K562 (cell line): ENCODE results near the gene TUBGCP6. TPM values are rescaled to one million over a fixed set of nuclear protein-coding genes. Genes with fewer than 3 reads are reported as not detected.

Experiments
- ATAC-seq: fragments of 200-7000 bp; cut with Tn5 transposase; 3 replicates; pipeline ENCODE4 v1.9.1; 2020; ENCODE audit warnings: moderate library complexity
- BruUV-seq: library from RNA; stranded (reverse); fragments of 400-500 nt; replicated peaks from 2 replicates; lab custom pipeline; 2021; lab: Mats Ljungman, UMichigan
- CTCF ChIA-PET: fragments of 300-600 bp; formaldehyde crosslinking; extraction: SDS; loops from one replicate; lab custom pipeline; 2021; ENCODE audit warnings: low intra/inter-chr PET ratio; lab: Yijun Ruan, JAX
- POLR2A ChIA-PET: fragments of 300-600, 350-650 bp; sonication (Branson Sonifier 250); formaldehyde crosslinking; extraction: SDS; loops from one replicate; lab custom pipeline; 2021; ENCODE audit warnings: antibody characterized with exemption, inconsistent platforms; lab: Yijun Ruan, JAX
- DNase-seq, 4 experiments: peaks; one replicate each; pipeline versions ENCODE4 v3.0.0 to v3.0.0-alpha.2; 2011 to 2018; ENCODE audit warnings: low spot score in 3 of 4, mixed read lengths in 3 of 4; ENCODE audit errors: extremely low read depth in 1 of 4
- FAIRE-seq: peaks from 2 replicates; lab custom pipeline; 2011; peaks lifted over from hg19 to GRCh38; lab: Jason Lieb, UNC
- H2AFZ ChIP-seq: 2 replicates; pipeline ENCODE4 v1.6.0; 2011; ENCODE audit warnings: low read depth, low read length, control low read depth, inconsistent platforms
- H3K27ac ChIP-seq: fragments of 200-600 bp; 3 replicates; pipeline ENCODE4 v1.8.0; 2011; ENCODE audit warnings: low read depth, mild to moderate bottlenecking, control low read depth, inconsistent platforms, low read length, moderate library complexity, mixed read lengths; ENCODE audit errors: extremely low read depth
- H3K27me3 ChIP-seq, 2 experiments: fragments of 300-600 bp in 1 of 2; 2 replicates in 1 of 2; 3 replicates in 1 of 2; pipeline versions ENCODE4 v1.6.0 to v1.8.0; 2011; ENCODE audit warnings: inconsistent platforms in 2 of 2, low read length in 2 of 2, mild to moderate bottlenecking in 1 of 2, mixed read lengths in 1 of 2, moderate library complexity in 1 of 2; ENCODE audit not compliant: control insufficient read depth in 2 of 2, insufficient read depth in 2 of 2
- H3K36me3 ChIP-seq: fragments of 300-600 bp; 3 replicates; pipeline ENCODE4 v1.8.0; 2011; ENCODE audit warnings: mild to moderate bottlenecking, low read length, inconsistent platforms; ENCODE audit not compliant: control insufficient read depth, insufficient read depth
- H3K4me1 ChIP-seq, 2 experiments: fragments of 200-600 bp in 1 of 2; replicated peaks in 1 of 2; 2 replicates in 1 of 2; 3 replicates in 1 of 2; pipeline versions ENCODE4 v1.5.1 to v1.8.0; 2011; ENCODE audit warnings: inconsistent platforms in 2 of 2, low read length in 2 of 2, mild to moderate bottlenecking in 1 of 2, mixed read lengths in 1 of 2, moderate library complexity in 1 of 2; ENCODE audit not compliant: control insufficient read depth in 2 of 2, insufficient read depth in 2 of 2
- H3K4me2 ChIP-seq: 2 replicates; pipeline ENCODE4 v1.6.1; 2011; ENCODE audit warnings: low read length, control low read depth, inconsistent platforms, mixed read lengths; ENCODE audit not compliant: insufficient read depth
- H3K4me3 ChIP-seq: fragments of 200-600 bp; sonication (generic), shearing (Covaris generic); 2 replicates; pipeline ENCODE4 v1.5.1; 2016; ENCODE audit warnings: control low read depth, inconsistent platforms
- H3K79me2 ChIP-seq: fragments of 200-600 bp; 3 replicates; pipeline ENCODE4 v1.8.0; 2011; ENCODE audit warnings: low read length, inconsistent platforms; ENCODE audit not compliant: control insufficient read depth, insufficient read depth
- H3K9ac ChIP-seq, 2 experiments: 2 replicates each; pipeline versions ENCODE4 v1.6.0 to v1.6.1; 2011; ENCODE audit warnings: low read depth in 2 of 2, low read length in 2 of 2, control low read depth in 1 of 2, inconsistent platforms in 1 of 2, mild to moderate bottlenecking in 1 of 2, mixed read lengths in 1 of 2; ENCODE audit not compliant: insufficient read depth in 1 of 2
- H3K9me1 ChIP-seq: one replicate; pipeline ENCODE4 v1.6.0; 2011; ENCODE audit warnings: inconsistent platforms, mild to moderate bottlenecking, low read length, moderate library complexity; ENCODE audit not compliant: control insufficient read depth, insufficient read depth
- H3K9me3 ChIP-seq: replicated peaks from 2 replicates; pipeline ENCODE4 v1.5.1; 2011; ENCODE audit warnings: low read depth, low read length, inconsistent platforms; ENCODE audit not compliant: control insufficient read depth, insufficient read depth
- H4K20me1 ChIP-seq: replicated peaks from 2 replicates; pipeline ENCODE4 v1.6.1; 2011; ENCODE audit warnings: low read length, inconsistent platforms, mixed read lengths; ENCODE audit not compliant: control insufficient read depth, insufficient read depth
- E2F6 ChIP-seq, 2 experiments: IDR thresholded peaks; 2 replicates each; pipeline ENCODE4 v1.6.1; 2011; ENCODE audit warnings: borderline replicate concordance in 1 of 2, control low read depth in 1 of 2, low read depth in 1 of 2, low read length in 1 of 2, mild to moderate bottlenecking in 1 of 2, mixed read lengths in 1 of 2, moderate library complexity in 1 of 2; ENCODE audit not compliant: insufficient read depth in 1 of 2, insufficient read length in 1 of 2, poor library complexity in 1 of 2, severe bottlenecking in 1 of 2; ENCODE audit errors: extremely low read depth in 1 of 2
- FOXA1 ChIP-seq: fragments of 450-650 bp; IDR thresholded peaks from 2 replicates; pipeline ENCODE4 v1.6.1; 2016; ENCODE audit warnings: mild to moderate bottlenecking, borderline replicate concordance
- NFIC ChIP-seq: fragments of 450-650 bp; IDR thresholded peaks from 2 replicates; pipeline ENCODE4 v1.6.1; 2017; ENCODE audit warnings: mild to moderate bottlenecking, inconsistent platforms
- RBFOX2 ChIP-seq: fragments of 200-400 bp; formaldehyde crosslinking; IDR thresholded peaks from 2 replicates; pipeline ENCODE4 v1.6.1; 2017; ENCODE audit warnings: low read depth, mild to moderate bottlenecking, low read length, moderate library complexity
- TFAP4 ChIP-seq: sonication (generic); formaldehyde crosslinking; IDR thresholded peaks from 2 replicates; pipeline ENCODE4 v1.8.0; 2022; ENCODE audit warnings: missing genetic modification reagents, mild to moderate bottlenecking, moderate library complexity, borderline replicate concordance
- ZBTB26 ChIP-seq: fragments of 450-650 bp; formaldehyde crosslinking; IDR thresholded peaks from 2 replicates; pipeline ENCODE4 v1.4.0; 2022; ENCODE audit warnings: missing genetic modification characterization
- ZBTB33 ChIP-seq: sonication (generic); formaldehyde crosslinking; IDR thresholded peaks from 2 replicates; pipeline ENCODE4 v1.8.1; 2023; ENCODE audit warnings: mild to moderate bottlenecking, missing genetic modification reagents
- WGBS: fragments of 100-300 bp; shearing (Covaris generic); methylation state at CpG from one replicate; pipeline ENCODE4 v1.1.6; 2016; ENCODE audit warnings: low coverage, mixed read lengths; ENCODE audit not compliant: insufficient coverage; ENCODE audit errors: missing lambda C conversion rate; 5-methylcytosine and 5-hydroxymethylcytosine counted together
- in situ Hi-C: fragments of 300-500 bp; cut with MboI; formaldehyde crosslinking; loops from 4 replicates; pipeline ENCODE4 v1.15.0; 2018; ENCODE audit warnings: inconsistent platforms, mixed read lengths
- intact Hi-C: fragments of 100-400 bp; cut with micrococcal nuclease; formaldehyde crosslinking; loops from 2 replicates; pipeline ENCODE4 v1.14.2; 2022
- polyA plus RNA-seq, 8 experiments: library from polyadenylated mRNA; depleted of rRNA in 4 of 8; stranded (reverse) in 5 of 8; unstranded in 3 of 8; fragments of >200 nt; fragmentation: Nextera tagmentation in 2 of 8; fragmentation: Illumina TruSeq in 1 of 8; extraction: Ambion mirVana in 2 of 8; extraction: Trizol in 1 of 8; gene quantifications; 2 replicates each; pipeline versions ENCODE4 v1.2.1 to v1.2.3, GENCODE V29; 2011 to 2014; ENCODE audit warnings: inconsistent platforms in 1 of 8, missing spikeins in 1 of 8
- total RNA-seq, 7 experiments: library from RNA; depleted of rRNA in 6 of 7; stranded (reverse); fragments of >200 nt in 6 of 7; fragmentation: Illumina TruSeq in 2 of 7; extraction: Trizol in 2 of 7; gene quantifications; 2 replicates each; pipeline versions ENCODE4 v1.2.1 to v1.2.3, GENCODE V29; 2011 to 2021; ENCODE audit warnings: low replicate concordance in 1 of 7

The TUBGCP6 gene
- total and polyA plus RNA-seq, 9 of the 15 experiments (the other 6 are each of a cell fraction or from before 2014, with no cell fraction given): 0.76 to 33.0 (median 10.1) TPM

- Histone ChIP-seq H4K20me1 (peaks cover 8% of the 10 kb centered on the region), H3K36me3 (peaks cover 41% of the 10 kb centered on the region; the same call in 2 of the 3 replicates), H3K27ac (no peak overlapping the region), H3K9me3 (no peaks in the 10 kb centered on the region), H3K9ac (peak overlapping the region in 1 of 2 experiments; percentile 93; a peak in 2 of 4 replicates), H3K4me2 (no peak overlapping the region), H3K4me1 (peaks cover 20 to 82% of the 10 kb centered on the region in 2 experiments), H3K27me3 (no peaks in the 10 kb centered on the region), H2AFZ (no peak overlapping the region), H3K79me2 (peaks cover 65% of the 10 kb centered on the region), H3K4me3 (no peak overlapping the region), H3K9me1 (peaks cover 7% of the 10 kb centered on the region)
- CTCF ChIA-PET: interaction anchor here (1.2 kb wide), 1 partner anchor 40 kb away, joined by 3 read pairs; no protein-coding TSS in a partner anchor
- WGBS: 67% methylated on average over 17 of the region's 20 CpGs
- ATAC-seq: no peak
- intact Hi-C loops (no loop called here), in situ Hi-C loops (no loop called here)
- POLR2A ChIA-PET: interaction anchor here (0.5 to 0.7 kb wide), 3 partner anchors 13 to 222 kb away, joined by 3 to 4 read pairs (median 3); no protein-coding TSS in a partner anchor
- peak in 1 of 4 experiments; percentile 25 for DNase-seq
- FAIRE-seq: no peak
- TF ChIP-seq E2F6 (IDR thresholded peaks at IDR 0.05; ENCODE audit: borderline replicate concordance in 1 of 2, extremely low read depth in 1 of 2, insufficient read depth in 1 of 2, insufficient read length in 1 of 2, low read depth in 1 of 2, low read length in 1 of 2, poor library complexity in 1 of 2, severe bottlenecking in 1 of 2): peak in 1 of 2 experiments; percentile 15
- peak; percentile 30; the same call in 1 of the 2 replicates for TF ChIP-seq RBFOX2
- TF ChIP-seq TFAP4 (CRISPR knock-in tag): 0 out of 2 replicates have a peak, but pooled peaks have one; percentile 14
- no peak for TF ChIP-seq ZBTB26 (CRISPR knock-in tag)
- no peak for TF ChIP-seq FOXA1
- TF ChIP-seq NFIC: peak; percentile 82
- TF ChIP-seq ZBTB33 (CRISPR knock-in tag): peak; percentile 69
- no TSS peak for BruUV-seq
These were observed 55.5 kb downstream of the TUBGCP6 start for GRCh38 chr22:50189184-50189848.
